OCI-LY1 (cell line): ENCODE measurements around the gene ZNF451.

ENCODE experiments used
- EZH2 ChIP-seq: fragments of 200-600 bp; sonication (generic), shearing (Covaris generic); IDR thresholded peaks from 2 replicates; pipeline ENCODE4 v1.8.0; 2017; ENCODE audit warnings: borderline replicate concordance, mixed run types, mild to moderate bottlenecking, antibody characterized with exemption, low read length, moderate library complexity, mixed read lengths
- TF ChIP-seq, protein P1 (sequence below): fragments of 200-600 bp; sonication (generic), shearing (Covaris generic); IDR thresholded peaks from 2 replicates; pipeline ENCODE4 v1.5.1; 2017; ENCODE audit warnings: mild to moderate bottlenecking, antibody characterized with exemption, low read length, moderate library complexity, mixed read lengths

DNA sequence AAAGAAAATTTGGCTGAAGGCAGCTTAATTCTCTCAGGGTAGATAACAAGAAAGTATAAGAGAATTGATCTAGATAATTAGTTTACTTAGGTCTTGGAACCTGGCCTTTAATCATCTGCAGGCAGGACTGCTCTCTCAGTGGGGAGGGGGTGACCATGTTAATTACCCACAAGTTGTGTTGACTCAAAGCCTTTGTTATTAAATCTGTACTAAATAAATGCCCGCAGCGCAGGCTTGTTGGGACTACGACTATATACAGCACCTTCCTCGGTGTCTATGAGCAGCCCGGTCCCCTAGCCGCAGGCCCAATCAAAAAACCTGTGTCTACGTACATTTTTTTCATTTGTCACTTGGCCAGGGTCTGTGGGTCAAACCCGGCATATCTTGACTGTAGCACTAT, 15.6 kb upstream of the ZNF451 start:
- TF ChIP-seq, protein P1, sequence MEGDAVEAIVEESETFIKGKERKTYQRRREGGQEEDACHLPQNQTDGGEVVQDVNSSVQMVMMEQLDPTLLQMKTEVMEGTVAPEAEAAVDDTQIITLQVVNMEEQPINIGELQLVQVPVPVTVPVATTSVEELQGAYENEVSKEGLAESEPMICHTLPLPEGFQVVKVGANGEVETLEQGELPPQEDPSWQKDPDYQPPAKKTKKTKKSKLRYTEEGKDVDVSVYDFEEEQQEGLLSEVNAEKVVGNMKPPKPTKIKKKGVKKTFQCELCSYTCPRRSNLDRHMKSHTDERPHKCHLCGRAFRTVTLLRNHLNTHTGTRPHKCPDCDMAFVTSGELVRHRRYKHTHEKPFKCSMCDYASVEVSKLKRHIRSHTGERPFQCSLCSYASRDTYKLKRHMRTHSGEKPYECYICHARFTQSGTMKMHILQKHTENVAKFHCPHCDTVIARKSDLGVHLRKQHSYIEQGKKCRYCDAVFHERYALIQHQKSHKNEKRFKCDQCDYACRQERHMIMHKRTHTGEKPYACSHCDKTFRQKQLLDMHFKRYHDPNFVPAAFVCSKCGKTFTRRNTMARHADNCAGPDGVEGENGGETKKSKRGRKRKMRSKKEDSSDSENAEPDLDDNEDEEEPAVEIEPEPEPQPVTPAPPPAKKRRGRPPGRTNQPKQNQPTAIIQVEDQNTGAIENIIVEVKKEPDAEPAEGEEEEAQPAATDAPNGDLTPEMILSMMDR: no peak
- no peak for TF ChIP-seq EZH2
